Activated gamma-delta T cell treated with Interleukin-2 at 50 U/mL for 16 hours (primary cell): ENCODE data around the gene CBX6.
"Not testable (repeated sequence)": the region's sequence is repeated elsewhere in the genome, so short reads cannot be mapped to it uniquely, and the experiment has no call there.

Source experiments
- DNase-seq: peaks from one replicate; pipeline ENCODE4 v3.0.0-alpha.2; 2020

CBX6 gene

GRCh38 chr22:38872172-38872830 lies at the start of gene CBX6:
TSS of gene CBX6 (minus strand) at chr22:38872216. CDS start at chr22:38872190, 26 bp downstream.
- peak; percentile 95 for DNase-seq

GRCh38 chr22:38921806-38922205 lies 49.8 kb upstream of the CBX6 start:
- DNase-seq: no peak

GRCh38 chr22:38921120-38921519 lies 49.1 kb upstream of the CBX6 start:
- DNase-seq: no peak

- no peak for DNase-seq
These were observed 47.7 kb upstream of the CBX6 start for GRCh38 chr22:38919631-38920190.

- DNase-seq: no peak
These were observed 39.4 kb upstream of the CBX6 start for GRCh38 chr22:38911434-38911833.

- no peak for DNase-seq
These were observed 35.8 kb upstream of the CBX6 start for GRCh38 chr22:38907767-38908166.

- DNase-seq: no peak
These were observed 34.0 kb upstream of the CBX6 start for GRCh38 chr22:38906052-38906451.

- not testable (repeated sequence) for DNase-seq
These were observed 32.1 kb upstream of the CBX6 start for GRCh38 chr22:38904052-38904617.

- no peak for DNase-seq
These were observed 29.2 kb upstream of the CBX6 start for GRCh38 chr22:38901111-38901641.

GRCh38 chr22:38900677-38901076 lies 28.7 kb upstream of the CBX6 start:
- DNase-seq: no peak

GRCh38 chr22:38891256-38891655 lies 19.2 kb upstream of the CBX6 start:
- no peak for DNase-seq

- no peak for DNase-seq
These were observed 18.4 kb upstream of the CBX6 start for GRCh38 chr22:38890377-38890776.

GRCh38 chr22:38886333-38886732 lies 14.3 kb upstream of the CBX6 start:
- DNase-seq: no peak

- no peak for DNase-seq
These were observed 11.1 kb upstream of the CBX6 start for GRCh38 chr22:38882972-38883622.

- DNase-seq: no peak
These were observed 10.2 kb upstream of the CBX6 start for GRCh38 chr22:38881997-38882879.

GRCh38 chr22:38881464-38881871 lies 9.5 kb upstream of the CBX6 start:
- DNase-seq: no peak

- no peak for DNase-seq
These were observed 7.9 kb upstream of the CBX6 start for GRCh38 chr22:38879961-38880360.

GRCh38 chr22:38879108-38879729 lies 7.2 kb upstream of the CBX6 start:
- no peak for DNase-seq

GRCh38 chr22:38878001-38878400 lies 6.0 kb upstream of the CBX6 start:
- DNase-seq: no peak

GRCh38 chr22:38874529-38875222 lies 2.7 kb upstream of the CBX6 start:
- DNase-seq: no peak
